HPDE6-E6E7 (cell line): ENCODE results near the gene NUDT4.
A peak's percentile ranks its signal among the peaks of the same experiment; 100 is the strongest.

Experiments used
- DNase-seq: peaks from one replicate; pipeline ENCODE4 v3.0.0; 2011; ENCODE audit warnings: missing footprints; ENCODE audit errors: extremely low spot score

NUDT4 gene

DNA sequence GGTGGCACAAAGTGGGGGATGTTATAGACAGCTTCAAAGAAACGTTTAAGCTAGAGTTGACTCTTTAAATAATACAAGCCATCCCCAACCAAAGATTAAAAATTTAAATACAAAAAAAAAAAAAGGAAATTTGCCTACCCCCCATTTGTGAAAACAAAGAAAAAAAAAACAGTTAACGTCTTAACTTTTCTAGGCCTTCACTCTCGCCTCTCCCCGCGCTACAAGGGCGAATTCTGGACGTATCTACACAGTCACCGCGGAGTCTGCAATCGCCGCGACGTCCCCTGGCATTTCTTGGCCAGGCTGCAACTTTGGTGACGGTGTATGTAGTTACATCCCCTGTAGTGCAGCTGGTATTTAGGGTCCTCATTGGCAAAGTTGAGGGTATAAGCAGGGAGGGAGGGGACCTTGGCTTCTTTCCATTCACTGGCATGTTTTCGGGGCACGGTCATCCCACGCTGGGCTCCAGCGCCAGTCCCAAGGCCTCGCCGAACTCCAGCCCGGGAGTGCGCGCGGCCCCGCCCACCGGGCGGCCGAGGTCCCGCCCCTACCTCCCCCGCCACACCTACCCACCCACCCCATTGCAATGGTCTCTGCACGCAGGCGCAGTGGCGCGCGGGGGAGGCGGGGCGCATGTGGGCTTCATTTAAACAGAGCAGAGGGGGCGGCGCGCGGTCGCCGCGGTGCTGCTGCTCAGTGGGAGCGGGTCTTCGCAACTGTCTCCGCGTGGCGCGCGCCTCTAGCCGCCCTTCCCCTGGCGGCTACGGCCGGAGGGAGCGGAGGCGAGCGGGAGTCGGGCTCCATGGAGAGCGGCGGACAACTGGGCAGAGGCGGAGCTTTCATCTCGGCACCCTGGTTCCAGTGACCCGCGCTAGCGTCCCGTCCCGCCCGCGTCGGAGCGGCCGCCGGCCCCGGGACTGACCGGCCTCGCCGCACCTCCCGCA is at the start of gene NUDT4:
Gene NUDT4, plus strand, starts transcription at position 674 of the 944 bp plus-strand sequence. CDS start 398 bp downstream, outside the sequence.
- peak; percentile 93 for DNase-seq

DNA sequence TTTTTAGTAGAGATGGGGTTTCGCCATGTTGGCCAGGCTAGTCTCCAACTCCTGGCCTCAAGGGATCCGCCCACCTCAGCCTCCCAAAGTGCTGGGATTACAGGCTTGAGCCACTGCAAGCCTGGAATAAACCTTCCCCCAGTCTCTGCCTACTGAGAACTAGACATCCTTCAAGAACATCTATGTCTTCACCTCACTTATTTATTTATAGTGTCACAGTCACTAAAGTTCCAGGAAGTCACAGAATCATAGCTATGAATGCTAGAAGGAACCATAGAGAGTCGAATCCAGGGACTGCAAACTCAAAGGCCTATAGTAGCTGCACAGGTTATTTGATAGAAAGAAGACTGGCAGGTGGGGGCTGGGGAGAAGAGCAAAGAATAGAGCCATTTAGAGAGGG is 44.7 kb upstream of the NUDT4 start:
- no peak for DNase-seq

DNA sequence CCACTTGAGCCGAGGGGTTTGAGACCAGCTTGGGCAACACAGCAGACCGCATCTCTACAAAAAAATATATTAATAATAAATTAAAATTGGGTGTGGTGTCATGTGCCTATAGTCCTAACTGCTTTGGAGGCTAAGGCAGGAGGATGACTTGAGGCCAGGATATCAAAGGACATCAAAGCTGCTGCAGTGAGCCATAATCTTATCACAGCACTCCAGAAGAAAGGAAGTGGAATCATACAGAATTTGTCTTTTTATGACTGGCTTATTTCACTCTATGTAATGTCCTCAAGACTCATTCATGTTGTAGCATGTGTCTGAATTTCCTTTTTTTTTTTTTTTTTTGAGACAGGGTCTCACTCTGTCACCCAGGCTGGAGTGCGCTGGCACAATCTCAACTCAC is 43.9 kb upstream of the NUDT4 start:
- no peak for DNase-seq

DNA sequence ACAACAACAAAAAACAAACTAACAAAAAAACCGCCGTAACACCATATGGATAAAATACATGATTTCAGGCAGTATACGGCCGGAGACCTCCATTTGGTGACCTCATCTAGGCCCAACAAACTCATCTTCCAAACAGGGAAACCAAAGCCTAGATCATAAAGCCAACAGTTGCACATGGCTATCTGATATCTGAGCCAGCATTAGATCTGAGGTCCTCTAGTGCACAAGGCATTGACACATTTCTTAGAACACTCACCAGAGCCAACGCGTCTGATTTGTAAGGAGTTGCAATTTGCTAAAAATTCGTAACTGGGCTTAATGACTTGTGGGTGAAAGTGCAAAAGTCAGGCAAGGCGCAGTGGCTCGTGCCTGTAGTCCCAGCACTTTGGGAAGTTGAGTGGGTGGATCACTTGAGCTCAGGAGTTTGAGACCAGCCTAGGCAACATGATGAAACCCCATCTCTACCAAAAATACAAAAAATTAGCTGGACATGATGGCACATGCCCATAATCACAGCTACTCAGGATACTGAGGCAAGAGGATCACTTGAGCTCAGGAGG is 42.0 kb upstream of the NUDT4 start:
- no peak for DNase-seq

DNA sequence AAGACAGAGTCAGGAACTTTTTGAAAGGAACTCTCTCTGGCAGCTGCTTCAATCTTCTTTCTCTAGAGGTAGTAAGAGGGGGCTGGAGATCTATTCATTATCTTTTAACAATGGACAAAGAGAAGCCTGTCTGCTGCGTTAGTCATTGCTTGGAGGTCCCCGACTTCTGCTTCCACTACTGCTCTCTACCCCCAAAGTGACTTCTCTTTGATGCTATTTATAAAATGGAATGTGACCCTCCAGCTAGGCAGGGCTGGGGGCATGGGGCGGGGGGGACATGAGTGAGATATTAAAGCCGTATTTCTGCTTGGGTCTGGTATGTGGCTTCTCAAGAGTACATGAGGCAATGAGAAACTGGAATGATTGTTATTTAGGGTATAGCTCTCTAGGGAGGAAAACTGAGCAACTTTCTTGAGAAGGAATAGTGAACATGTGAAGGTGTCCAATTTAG is 41.4 kb upstream of the NUDT4 start:
- no peak for DNase-seq

DNA sequence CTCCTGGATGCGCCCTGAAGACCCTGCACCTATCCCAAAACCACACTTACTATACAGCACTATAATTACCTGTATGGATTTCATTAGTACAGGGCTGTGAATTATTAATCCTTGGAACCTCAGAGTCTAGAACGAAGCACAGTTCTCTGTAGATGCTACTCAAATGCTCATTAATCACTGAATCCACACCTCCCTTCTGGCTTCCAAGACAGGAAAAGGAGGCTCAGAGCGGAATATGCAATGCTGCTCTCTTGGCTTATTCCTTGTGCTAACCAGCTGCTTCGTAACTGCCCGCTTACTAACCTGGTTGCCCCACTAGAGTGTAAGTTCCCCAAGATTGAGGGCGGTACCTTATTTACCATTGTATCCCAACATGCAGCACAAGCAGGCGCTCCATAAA is 39.1 kb upstream of the NUDT4 start:
- DNase-seq = no peak

DNA sequence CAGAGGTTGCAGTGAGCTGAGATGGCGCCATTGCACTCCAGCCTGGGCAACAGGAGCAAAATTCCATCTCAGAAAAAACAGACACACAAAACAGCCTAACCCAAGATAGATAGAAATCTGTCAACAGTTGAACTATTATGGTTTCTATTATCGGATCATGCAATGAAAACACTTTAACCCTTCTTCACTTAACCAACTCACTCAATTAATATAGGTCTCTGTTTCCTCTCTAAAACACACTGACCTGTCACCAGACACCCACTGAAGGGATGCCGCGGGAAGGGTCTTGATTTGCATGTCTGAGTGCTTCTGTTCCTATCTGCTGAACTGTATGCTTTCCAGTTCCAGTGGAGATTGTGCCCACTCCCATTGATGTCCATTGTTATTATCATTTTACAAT is 38.0 kb upstream of the NUDT4 start:
- DNase-seq = no peak

DNA sequence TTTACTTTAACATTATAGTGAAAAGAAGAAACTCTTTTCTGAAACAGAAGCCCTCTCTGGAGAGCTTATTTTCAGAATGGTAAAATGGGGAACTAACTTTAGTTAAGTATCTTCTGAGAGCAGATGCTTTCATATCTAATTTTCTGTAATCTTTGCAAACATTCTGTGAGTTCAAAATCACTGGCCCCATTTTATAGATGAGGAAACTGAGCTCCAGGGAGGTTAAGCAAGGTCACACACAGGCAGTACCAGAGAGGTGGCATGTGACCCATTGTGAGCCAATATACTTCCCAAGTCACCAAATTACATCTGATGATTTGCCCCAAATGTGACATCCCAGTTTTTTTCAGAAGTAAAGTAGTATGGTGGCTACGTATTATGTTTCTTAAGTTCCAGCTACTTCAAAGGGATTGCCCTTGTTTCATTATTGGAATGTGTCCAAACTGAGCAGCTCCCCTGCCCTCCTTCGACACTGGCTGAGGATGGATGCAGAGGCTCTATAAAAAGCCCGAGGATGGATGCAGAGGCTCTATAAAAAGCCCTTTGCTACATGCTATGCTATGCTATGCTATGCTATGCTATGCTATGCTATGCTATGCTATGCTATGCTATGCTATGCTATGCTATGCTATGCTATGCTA is 36.2 kb upstream of the NUDT4 start:
- no peak for DNase-seq

DNA sequence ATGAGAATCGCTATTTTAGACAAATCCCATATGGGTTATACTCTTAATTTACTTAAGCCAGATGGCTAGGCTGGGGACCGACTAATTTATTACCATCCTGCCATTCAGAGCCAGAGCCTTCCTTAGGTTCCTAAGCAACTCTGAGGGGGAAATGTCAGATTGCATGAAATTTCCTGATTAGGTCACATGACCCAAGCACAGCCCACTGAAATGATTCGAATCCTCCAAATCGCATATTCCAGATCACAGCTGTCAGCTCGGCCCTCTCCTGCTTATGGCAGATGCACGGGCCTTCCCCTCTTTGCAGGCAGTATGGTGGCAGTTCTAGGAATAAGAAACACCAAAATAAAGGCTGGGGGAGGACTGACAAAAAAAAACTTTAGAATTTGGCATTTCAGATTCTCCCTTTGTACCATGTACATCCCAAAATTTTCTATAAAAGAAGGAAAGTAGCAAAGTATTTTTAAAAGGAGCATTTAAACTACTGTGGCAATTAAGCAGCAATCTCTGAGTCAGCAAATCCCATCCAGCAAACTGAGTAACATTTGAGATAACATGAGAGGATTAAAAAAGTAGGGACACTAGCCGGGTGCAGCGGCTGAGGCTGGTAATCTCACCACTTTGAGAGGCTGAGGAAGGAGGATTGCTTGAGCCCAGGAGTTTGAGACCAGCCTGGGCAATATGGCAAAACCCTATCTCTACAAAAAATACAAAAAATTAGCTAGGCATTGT is 30.5 kb upstream of the NUDT4 start:
- DNase-seq = no peak

DNA sequence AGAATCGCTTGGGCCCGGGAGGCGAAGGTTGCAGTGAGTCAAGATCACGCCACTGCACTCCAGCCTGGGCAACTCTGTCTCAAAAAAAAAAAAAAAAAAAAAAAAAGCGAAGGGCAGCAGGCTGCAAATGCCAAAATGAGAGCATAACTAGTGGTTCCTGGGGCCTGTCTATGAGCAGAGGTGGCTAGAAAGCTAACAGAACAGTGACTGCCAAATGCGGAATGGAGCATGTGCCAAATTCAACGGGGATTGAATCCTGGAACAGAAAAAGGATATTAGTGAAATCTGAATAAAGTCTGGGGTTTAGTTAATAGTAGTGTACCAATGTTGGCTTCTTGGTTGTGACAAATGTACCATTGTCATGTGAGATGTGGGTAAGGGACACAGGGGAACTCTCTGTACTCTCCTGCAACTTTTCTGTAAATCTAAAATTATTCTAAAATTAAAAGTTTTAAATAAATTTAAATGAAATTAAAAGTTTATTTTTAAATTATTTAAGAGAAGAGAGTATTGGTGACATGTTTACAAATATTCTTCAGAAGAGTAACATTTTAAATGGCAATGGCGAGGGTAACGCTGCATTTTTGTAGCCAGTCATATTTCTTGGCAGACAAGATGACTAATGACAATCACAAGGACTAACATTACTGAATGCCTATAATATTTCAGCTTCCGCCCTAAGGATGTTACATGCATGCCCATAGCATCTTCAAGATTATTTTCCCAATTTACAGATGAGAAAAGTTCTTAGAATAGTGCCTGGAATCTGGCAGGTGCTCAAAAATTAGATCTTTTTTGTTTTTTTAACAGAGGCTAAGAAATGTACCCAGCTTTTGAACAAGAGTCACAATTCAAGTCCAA is 28.9 kb upstream of the NUDT4 start:
- DNase-seq = no peak

DNA sequence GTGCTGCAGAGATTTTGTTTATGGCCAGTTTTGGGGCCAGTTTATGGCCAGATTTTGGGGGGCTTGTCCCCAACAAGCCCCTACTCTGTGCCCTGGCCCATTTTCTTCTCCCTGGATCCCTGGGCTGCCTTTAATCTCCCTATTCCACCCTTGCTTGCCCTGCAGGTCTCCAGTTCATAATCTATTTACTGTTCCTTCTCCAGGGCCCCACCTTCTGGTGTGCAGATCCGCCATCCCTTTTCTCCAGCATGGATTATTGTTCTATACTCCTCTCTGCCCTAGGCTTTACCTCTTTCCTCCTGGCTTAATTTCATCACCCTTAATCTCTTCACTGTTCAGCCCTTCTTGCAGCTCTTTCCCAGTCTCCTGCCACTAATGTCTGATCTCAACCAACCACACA is 26.0 kb upstream of the NUDT4 start:
- DNase-seq = no peak

DNA sequence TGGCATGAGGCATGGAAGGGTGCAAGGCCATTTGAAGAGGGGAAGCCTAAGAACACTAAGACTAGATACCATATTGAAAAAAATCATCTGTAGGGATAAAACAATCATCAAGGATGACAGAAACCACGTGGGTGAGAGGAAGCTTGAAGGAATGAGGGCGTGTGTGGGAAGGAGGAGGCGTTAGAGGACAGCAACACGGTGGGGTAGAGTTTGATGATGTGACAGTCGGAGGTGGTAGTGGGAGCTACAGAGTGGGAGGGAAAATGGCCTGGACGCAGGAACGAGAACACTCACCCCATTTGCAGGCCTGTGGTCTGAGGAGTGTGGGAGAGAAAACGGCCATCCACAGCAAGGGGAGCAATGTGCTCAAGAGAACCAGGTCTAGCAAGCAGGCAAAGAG is 25.4 kb upstream of the NUDT4 start:
- no peak for DNase-seq

DNA sequence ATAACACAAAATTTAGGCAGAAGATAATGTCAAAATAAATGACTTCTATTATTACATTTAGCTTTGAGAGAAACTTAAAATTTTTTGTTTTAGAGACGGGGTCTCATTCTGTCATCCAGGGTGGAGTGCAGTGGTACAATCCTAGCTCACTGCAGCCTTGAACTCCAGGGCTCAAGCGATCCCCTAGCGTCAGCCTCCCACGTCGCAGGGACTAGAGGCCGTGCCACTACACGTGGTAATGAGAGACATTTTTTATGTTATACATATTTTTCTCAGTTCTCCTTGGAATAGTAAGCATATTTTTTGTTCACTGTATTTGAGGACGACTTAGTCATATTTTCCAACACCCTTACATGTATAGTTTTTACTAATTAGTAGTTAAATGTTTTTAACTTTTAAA is 21.5 kb upstream of the NUDT4 start:
- DNase-seq = no peak

DNA sequence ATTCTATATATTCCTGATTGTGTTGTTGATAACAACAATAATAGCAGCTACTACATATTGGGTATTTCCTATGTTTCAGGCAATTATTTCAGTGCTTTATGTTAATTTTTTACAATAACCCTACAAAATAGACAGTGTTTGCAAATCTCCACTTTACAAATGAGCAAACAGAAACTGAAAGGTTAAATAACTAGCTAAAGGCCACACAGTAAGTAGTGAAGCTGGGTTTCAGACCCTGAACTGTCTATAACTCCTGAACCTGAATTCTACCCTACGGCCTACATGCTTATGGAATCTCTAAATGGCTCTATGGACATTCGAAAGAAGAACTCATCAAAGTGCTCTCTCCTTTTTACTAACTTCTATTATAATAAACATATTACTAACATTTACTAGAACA is 19.7 kb upstream of the NUDT4 start:
- DNase-seq = no peak

DNA sequence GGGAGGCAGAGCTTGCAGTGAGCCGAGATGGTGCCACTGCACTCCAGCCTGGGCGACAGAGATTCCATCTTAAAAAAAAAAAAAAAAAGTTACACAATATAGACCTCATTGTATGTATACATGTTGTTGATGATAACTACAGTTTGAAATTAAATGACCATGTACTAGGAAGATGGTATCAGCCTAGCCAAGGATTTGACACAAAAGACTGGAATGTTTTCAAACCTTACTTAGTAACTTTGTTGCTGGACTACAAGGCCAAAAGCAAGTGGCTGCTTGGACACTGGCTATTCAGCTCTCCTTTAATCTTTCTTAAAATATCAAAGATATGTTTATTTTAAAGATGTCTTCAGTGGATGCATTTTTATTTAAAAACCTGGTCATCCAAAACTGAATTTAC is 18.9 kb upstream of the NUDT4 start:
- DNase-seq = no peak

DNA sequence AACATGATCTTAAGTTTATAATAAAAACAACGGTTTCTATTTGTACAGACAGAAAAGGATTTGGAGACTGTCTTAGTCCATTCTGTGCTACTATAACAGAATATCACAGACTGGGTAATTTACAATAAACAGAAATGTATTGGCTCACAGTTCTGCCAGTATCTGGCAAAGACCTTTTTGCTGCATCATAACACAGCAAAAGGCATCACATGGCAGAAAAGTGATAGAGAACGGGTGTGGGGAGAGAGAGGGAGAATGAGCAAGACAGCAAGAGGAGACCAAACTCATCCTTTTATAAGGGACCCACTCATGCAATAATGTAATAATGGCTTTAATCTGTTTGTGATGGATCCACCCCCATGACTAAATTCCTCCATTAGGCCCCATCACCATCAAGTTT is 17.0 kb upstream of the NUDT4 start:
- no peak for DNase-seq

DNA sequence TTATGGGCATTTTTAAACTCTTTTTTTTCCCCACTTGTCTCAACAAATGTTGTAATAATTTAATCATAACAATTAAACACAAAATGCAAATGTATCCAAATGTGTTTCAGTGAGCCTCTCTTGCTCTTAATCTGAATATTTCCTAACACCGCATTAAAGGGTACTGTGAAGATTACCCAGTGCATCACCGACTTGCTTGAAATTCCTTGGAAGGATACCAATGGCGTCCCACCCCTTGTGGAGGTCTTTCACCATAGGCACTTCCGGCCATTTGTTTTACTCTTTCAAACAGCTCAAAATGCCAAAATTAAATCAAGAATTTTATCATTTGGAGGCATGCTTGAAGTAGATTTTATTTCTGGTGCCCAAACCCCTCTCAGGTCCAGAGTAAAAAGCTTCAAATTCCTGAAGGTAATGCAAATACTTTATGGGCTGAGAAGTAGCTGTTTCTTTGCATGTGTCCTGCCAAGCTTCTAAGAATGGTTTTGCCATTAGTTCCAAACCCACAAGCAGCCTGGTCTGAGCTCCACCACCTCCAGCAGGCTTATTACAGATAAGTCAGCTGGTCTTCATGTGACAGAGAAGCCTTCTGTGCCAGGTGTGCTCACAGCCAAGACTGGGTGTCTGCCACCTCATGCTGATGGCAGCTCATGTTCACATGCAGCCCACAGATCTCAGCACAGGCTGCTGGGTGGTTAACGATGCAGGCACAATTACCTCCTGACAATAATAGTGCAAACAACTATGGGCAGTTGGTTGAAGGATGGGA is 16.4 kb upstream of the NUDT4 start:
- DNase-seq = no peak

DNA sequence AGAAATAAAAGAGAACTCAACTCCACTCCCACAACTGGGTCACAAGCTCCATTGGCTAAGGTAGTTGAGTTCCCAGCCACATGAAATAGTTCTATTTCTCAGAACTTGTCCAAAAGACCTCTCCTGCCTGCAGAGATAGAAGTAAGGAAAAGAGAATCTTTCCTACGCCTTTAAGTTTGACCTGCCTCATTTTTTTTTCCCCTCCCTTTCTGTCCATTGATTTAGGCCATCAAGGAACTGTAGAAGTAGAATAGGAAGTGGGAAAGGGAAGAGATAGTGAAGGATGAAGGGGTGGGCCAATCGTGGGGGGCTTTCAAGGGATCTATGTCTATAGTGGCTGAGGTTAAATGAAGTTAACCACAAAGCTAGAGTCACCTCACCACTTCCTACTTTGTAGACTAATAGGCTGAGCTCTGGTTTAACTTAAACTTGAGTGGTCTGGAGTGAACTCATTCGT is 13.9 kb upstream of the NUDT4 start:
- DNase-seq = no peak

DNA sequence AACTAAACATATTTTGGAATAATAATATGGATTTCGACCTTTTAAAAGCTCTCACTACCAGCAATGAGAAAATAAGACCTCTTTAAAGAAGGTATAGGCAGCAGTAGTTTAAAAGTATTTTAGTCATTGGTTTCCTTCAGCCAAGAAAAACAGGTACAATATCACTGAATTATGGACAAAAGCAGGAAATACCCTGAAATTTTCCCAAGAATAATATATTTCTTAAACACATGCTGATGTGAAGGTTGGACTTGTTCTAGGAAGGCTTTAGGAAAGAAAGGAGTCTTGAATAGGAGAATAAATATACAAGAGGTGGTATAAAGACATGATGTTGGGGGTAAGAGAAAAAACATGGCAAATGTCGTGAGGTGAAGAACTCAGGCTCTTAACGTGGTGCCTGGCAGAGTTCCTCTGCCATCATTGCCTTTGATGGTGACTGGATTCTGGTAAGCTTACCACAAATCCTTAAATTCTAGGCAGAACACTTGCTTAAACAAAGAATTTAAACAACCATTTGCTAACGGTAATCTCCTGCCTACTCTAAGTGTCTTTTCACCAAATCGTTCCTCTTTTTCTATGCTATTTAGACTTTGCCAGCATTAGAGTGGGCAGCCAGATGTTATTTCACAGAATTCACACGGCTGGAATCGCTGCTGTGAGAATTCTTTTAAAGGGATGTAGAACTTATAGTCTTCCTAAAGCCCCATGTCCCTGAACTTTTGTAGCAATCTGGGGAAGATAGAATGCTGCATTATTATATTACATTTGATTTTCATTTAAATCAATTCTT is 11.9 kb upstream of the NUDT4 start:
- DNase-seq = no peak

DNA sequence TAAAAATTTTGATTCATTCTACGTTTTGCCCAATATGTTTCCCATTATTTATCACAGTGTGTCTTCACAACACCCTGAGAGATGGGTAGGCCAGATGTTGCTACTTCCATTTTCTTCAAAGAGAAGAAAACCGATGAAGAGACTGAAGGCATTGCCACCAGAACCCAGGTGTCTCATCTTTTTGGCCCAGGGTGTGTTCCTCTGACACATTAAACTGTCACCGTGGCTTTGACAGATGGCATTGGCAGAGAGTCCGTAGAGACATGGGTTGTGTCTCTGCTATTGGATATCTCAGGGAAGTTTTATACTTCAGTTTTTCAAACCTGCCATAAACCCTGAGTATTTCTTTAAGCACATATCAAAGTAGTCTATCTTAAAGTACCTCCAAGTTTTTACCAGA is 11.3 kb upstream of the NUDT4 start:
- no peak for DNase-seq
